Stimulated activated CD4-positive, alpha-beta T cell treated with anti-CD3 and anti-CD28 coated beads, Interleukin-2, amount 100 ng/mL, for 4 hours (primary cell): Measurements from ENCODE around the gene MPRIP.
"Not testable (repeated sequence)": the region's sequence is repeated elsewhere in the genome, so short reads cannot be mapped to it uniquely, and the experiment has no call there.

ENCODE experiments used
- DNase-seq: peaks from one replicate; pipeline ENCODE4 v3.0.0-alpha.2; 2020; ENCODE audit warnings: low read depth

Gene MPRIP

GRCh38 chr17:17042384-17042736 is at the start of gene MPRIP:
Gene MPRIP (plus strand): TSS chr17:17042457. CDS start chr17:17042849, 392 bp downstream.
- no peak for DNase-seq

DNA sequence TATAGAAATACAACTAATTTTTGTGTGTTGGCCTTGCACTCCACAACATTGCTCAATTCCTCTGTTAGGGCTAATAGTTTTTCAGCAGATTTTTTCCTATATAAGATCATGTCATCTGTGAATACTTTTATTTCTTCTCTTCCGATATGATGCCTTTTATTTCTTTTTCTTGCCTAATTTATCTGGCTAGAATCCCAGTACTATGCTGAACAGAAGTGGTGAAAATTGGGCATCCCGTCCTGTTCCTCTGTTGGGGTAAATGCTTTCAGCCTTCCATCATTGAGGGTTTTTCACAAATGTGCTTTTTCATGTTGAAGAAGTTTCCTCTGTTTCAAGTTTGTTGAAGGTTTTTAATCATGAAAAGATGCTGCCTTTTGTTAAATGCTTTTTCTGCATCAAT is 47.6 kb upstream of the MPRIP start:
- no peak for DNase-seq

GRCh38 chr17:16995930-16996329 is 46.3 kb upstream of the MPRIP start:
- DNase-seq: no peak

DNA sequence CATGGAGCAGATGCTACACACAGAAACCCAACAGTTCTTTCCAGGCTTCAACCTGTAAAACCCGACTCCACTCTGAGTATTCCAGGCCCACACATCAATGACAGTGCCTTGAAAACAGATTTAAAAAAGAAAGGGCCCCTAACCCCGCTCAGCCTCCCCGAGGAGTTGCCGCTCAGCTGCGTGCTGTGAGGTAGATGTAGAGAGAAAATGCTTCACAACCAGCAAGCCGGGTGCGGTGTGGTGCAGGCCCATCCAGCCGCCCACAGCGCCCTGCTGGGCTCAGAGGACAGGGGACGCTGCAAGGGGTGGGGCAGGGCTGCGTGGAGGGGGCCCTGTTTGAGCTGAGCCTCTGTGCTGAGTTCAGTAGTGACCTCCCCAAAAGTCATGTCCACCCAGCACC is 45.5 kb upstream of the MPRIP start:
- not testable (repeated sequence) for DNase-seq

GRCh38 chr17:16997514-16998429 is 44.5 kb upstream of the MPRIP start:
- no peak for DNase-seq

DNA sequence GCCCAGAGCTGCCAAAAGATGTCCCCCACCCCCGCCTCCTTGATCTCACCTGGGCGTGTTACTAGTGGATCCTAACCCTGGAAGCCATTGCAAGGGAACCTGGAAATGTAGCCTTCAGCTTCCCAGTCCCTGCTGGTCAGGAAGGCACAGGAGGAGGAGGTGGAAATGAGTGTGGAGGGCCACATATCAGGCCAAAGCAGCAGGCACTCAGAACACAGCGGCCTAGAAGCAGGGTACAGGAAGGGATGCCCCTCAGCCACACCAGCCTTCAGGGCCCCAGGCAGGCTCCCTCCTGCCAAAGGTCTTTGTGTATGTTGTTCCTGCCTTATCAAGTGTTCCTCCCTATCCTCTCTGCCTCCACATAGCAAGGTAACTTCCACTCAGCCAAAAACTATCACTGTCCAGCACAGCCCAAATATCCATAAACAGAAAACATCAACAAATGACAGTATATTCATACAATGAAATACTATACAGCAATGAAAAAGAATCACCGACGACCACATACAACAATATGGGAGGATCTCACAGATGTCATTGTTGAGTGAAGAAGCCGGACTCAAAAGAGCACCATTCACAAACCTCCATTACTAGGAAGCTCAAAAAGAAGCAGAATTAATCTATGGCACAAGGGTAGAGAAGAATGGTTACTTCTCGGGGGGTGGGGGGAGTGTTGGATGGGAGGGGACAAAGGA is 42.2 kb upstream of the MPRIP start:
- DNase-seq: no peak

DNA sequence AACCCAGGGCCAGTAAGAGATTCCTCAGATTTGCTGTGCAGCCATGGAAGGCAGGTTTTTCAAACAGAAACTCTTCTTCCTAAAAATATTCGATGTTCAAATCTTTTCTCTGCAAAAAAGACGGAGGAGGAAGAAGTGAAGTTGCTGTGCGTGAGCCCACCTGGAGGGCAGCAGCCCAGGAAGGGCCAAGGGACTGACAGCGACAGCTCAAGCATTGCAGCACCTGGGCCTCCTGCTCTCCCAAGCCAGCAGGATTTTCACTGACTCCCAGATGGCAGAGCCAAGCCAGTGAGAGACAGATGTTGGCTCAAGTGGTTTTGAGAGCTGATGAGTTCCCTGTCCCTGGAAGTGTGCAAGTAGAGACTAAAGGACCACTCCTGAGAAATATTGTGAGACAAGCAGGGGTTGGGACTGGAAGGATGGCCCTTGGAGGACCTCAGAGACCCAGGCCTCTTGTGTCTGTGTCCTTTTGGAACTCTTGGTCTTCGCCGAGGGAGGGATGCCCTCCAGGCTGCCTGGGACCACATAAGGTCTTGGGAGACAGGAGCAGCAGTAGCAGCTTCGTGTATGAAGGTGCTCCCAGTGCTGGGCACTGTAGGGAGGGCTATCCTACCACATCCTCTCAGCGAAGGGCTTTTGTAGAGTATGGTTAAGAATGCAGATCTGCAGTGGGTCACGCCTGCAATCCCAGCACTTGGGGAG is 41.0 kb upstream of the MPRIP start:
- DNase-seq: no peak

- peak; percentile 56 for DNase-seq
Observed at GRCh38 chr17:17001874-17002520, 40.3 kb upstream of the MPRIP start.

DNA sequence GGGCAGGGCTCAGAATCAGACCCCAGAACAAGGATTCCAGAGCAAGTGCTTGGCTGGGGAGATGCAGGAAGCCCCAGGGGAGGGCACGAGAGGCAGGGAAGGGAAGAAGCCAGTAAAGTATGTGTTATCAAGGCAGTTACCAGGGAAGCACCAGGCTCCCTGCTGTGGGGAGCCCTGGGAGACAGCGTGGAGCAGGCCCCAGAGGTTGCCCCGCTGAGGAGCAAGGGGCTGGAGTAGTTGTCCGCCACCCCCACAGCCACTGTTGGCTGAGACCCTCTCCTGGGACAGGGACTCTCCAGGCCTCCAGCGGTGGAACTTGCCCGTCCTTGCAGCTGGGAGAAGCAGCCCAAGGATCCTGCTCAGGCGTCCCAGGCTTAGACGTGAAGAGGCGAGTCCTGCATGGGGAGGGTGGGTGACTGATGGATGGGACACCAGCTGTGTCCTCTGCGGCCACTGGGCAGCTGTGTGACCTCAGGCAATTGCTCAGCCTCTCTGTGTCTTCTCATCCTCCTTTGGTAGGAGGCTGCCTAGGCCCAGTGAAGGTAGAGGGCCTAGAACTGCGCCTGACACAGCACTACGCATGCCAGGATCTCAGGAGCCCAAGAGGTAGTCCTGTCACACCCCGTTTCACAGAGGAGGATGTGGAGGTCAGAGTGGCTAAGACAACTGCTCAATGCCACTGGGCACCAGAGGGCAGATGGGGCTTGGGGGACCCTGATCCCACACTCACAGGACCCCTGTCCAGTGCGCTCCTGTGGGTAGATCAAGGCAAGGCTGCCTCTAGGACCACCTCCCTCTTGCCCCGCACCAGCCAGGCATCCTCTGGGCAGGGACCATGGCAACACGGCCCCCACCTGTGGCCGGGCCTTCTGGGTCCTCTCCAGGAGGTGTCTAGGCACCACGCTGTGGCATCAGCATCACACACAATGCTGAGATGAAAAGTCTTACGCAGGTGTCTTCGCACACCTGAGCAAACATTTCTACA is 39.2 kb upstream of the MPRIP start:
- DNase-seq: not testable (repeated sequence)

DNA sequence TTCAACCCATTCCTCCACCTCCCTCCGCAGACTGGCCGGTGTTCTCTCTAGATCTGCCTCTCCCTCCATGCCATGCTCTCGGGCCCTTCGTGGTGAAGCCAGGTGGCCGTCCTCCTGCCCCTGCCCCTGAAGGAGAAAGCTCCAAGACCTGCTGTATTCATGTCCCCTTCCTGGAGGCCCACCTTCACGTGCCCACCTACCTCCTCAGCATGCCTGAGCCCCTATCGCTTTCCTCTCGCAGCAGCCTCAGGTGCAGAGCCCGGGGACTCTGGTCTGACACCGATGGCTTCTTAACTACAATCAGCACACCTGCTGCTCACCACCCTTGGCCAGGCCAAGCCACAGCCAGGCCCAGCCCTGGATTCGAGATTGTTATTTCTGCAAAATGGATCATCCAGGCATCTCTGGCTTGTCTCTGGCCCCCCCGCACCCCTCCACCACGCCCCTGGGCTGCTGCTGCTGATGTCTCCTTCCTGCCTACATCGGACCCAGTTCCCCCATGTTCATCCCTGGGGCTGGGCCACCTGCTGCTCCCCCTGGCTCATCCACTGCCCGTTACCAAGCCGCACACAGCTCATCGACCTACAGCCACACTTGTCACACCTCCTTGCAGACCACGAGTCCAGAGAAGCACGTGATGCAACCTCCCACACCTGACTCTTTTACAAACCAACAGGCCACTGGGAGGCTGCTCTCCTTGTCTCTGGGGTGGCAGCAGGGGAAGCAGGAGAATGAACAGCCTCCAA is 37.8 kb upstream of the MPRIP start:
- DNase-seq: no peak

DNA sequence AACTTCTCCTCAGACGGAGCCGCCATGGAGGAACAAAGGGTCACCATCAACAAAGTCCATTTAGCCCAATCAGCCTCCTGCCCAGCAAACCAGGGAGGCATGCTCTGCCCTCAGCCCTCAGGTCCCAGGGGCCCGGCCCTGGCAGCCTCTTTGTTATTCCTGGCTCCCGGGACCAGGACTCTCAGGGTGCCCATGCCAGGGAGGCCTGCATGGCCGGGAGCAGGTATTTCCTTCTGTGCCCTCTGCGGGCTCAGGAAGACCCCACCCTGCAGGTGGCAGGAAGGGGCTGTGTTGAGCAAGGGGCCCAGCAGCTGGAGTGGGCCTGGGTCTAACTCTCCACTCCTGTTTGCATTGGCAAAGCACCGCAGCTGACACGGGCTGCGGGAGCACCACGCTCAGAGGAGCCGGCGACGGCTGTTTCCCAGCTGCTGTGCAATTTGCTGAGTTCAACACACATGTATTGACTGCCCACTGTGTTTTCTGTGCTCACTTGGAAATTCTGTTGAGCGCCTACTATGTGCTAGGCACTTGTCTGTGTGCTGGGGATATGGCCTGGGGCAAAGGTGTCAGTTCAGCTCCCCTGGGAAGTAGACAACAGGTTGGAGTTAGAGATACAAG is 37.2 kb upstream of the MPRIP start:
- DNase-seq: not testable (repeated sequence)

- not testable (repeated sequence) for DNase-seq
Observed at GRCh38 chr17:17007891-17008290, 34.4 kb upstream of the MPRIP start.

DNA sequence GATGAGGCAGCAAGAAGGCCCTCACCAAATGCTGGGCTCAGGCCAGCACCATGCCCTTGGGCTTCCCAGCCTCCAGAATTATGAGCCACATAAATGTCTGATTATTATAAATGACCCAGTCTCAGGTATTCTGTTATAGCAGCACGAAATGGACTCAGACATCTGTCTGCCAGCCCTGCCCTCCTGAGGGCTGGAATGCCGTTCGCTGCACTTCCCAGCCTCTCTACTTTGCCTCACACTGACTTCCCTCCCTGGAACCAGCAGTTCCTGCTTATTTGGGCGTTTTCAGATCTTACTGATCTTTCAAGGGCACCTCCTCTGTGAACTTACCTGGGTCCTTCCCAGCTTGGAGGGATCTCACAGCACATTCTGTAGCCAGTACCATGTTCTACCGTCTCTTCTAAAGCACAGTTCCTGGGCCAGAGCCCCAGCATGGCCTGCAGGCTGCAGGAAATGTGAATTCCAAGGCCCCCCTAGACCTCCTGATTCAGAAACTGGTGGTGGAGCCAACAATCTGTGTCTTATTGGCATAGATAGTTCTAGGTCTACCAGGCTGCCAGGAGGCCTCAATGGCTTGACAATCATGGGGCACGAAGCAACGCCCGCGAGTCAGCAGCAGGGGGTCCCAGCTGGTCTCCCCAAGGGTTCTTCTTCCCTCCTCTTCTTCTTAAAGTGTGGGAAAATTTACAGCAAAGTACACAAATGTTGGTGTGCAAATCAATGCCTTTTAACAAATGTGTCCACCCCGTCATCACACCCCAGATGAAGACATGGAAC is 33.4 kb upstream of the MPRIP start:
- not testable (repeated sequence) for DNase-seq

GRCh38 chr17:17009972-17010371 is 32.3 kb upstream of the MPRIP start:
- not testable (repeated sequence) for DNase-seq

DNA sequence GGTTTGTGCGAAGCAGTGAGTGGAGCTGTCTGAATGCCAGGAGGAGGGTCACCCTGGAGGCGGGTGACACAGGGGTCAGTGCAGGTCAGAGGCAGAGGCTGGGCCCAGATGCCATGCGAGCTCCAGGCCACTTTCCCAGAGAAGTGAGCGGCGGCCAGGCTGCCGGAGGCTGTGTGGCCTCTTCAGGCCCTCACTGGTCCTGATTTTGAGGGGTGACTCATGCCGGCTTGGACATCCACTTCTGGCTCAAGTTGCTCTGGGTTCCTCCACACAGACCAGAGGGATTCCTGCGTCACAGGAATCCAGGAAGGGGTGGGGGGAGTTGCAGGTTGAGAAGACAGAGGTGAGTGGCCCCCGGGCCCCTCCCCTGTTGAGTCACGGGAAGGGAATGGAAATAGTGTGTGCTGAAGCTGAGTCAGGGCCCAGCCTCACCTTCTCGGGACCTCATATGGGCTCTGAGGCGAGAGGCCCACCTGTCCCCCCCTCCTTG is 31.7 kb upstream of the MPRIP start:
- DNase-seq: not testable (repeated sequence)

DNA sequence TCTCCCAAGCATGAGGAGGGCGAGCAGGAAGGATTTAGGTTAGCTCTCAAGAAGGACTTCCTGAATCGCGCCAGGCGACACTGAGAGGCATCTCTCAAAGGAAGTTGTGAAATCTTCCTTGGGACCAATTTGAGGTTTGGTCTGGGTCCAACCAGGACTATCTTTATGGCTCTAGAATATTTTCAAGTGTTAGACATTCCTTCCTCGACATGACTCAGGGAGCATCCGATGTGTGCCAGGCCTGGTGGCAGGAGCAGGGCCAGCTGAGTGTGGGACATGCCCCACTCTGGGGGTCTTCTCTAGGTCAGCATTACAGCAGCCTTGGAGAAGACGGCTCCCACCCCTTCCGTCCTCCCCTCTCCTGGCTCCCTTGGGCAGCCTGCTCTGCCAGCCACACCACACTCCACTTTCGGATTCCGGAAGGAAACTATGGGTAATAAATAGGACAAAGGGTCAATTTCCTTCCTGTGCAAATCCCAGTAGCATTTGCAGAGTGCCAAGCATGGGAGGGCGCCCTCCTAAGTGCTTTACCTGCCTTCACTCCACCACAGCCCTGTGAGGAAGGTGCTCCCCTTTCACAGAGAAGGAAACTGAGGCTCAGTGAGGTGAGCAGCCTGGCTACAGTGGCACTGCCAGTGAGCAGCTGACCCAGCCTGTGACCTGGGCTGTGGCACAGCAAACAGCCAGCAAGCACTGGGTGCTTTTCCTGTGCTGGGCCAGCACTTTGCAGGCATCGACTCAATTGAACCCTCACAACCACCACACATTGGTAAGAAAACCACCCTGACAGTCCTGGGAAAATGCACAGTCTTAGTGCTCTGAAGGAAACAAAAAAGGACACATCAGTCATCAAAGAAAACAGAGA is 31.0 kb upstream of the MPRIP start:
- not testable (repeated sequence) for DNase-seq

DNA sequence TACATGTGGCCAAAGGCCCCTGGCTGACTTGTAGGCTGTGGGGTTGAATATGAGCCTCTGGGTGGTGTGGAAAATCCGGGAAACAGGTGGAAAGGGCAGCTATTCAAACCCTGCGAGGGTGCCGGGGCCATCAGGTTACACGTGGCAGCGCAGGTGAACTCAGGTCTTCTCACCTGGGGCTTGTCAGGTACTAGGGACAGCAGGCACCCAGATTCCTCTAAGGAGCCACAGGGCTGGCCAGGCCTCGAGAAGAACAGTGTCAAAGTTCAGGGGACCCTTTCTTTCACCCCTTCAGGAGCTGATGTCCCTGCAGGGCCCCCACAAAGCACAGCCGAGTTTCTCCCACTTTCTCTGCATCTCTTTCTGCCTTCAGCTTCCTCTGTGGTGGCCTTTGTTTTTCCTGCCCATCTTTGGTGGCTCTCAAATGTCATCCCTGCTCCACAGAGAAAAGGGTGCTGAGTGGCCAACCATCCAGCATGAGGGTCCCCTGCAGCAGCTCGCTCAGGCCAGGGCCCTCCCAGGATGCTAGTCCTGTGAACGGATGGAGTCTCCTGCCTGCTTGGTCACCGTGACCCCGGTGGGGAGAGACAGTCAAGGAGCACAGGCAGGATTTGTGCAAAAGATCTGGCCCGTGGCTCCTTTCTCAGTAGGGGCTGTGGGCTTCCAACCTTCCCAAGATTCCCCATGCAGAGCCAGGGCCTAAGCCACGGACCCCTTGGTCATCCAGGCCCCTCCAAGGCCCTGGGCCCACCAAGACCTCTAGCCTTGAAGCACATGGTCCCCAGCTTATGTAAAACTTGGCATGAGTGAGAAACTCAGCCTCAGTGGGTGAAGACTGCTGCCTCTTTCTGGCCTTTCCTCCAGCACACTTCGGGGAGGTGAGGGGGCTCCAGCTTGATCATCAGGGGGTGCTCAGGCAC is 28.2 kb upstream of the MPRIP start:
- DNase-seq: not testable (repeated sequence)
